SU-DHL-6 (cell line): ENCODE data around the gene SLC13A4.

Experiments
- H2AFZ ChIP-seq: fragments of 200-600 bp; sonication (generic); 2 replicates; pipeline ENCODE4 v1.6.1; 2014; ENCODE audit warnings: low read depth, mild to moderate bottlenecking, moderate library complexity, mixed read lengths, antibody characterized with exemption, low read length; ENCODE audit not compliant: severe bottlenecking
- H3F3A ChIP-seq: fragments of 200-600 bp; shearing (Covaris generic); 2 replicates; pipeline ENCODE4 v1.6.0; 2016; ENCODE audit warnings: antibody characterized with exemption, mild to moderate bottlenecking; ENCODE audit not compliant: insufficient read depth
- H3K27ac ChIP-seq: fragments of 200-600 bp; sonication (generic); 2 replicates; pipeline ENCODE4 v1.5.1; 2016; ENCODE audit warnings: low read depth, mild to moderate bottlenecking, low read length, moderate library complexity, mixed read lengths
- H3K27me3 ChIP-seq: fragments of 200-600 bp; sonication (generic), shearing (Covaris generic); 2 replicates; pipeline ENCODE4 v1.6.0; 2014; ENCODE audit warnings: mild to moderate bottlenecking, low read length
- H3K36me3 ChIP-seq: fragments of 200-600 bp; sonication (generic); 2 replicates; pipeline ENCODE4 v1.6.1; 2014; ENCODE audit warnings: mild to moderate bottlenecking, low read length, mixed read lengths
- H3K4me2 ChIP-seq: fragments of 300-600, 200-600 bp; shearing (Covaris generic), sonication (generic); 2 replicates; pipeline ENCODE4 v1.6.0; 2014; ENCODE audit warnings: low read length, low read depth, mild to moderate bottlenecking; ENCODE audit not compliant: poor library complexity, severe bottlenecking
- H3K4me3 ChIP-seq: fragments of 200-600 bp; sonication (generic); 2 replicates; pipeline ENCODE4 v1.5.1; 2014; ENCODE audit warnings: antibody characterized with exemption, low read length, mild to moderate bottlenecking, mixed read lengths; ENCODE audit not compliant: insufficient read depth, poor library complexity, severe bottlenecking
- H3K79me2 ChIP-seq: fragments of 200-600 bp; sonication (generic); 2 replicates; pipeline ENCODE4 v1.6.1; 2014; ENCODE audit warnings: mild to moderate bottlenecking, low read length, moderate library complexity; ENCODE audit not compliant: insufficient read depth
- H3K9ac ChIP-seq: fragments of 200-600 bp; sonication (generic); 2 replicates; pipeline ENCODE4 v1.7.0; 2014; ENCODE audit warnings: mild to moderate bottlenecking, low read length
- H3K9me2 ChIP-seq: fragments of 200-600 bp; sonication (generic); replicated peaks from 2 replicates; pipeline ENCODE4 v1.6.1; 2014; ENCODE audit warnings: low read length; ENCODE audit not compliant: insufficient read depth
- H3K9me3 ChIP-seq: fragments of 200-600 bp; sonication (generic); 2 replicates; pipeline ENCODE4 v1.6.1; 2014; ENCODE audit warnings: low read length, mixed read lengths; ENCODE audit not compliant: insufficient read depth
- H4K20me1 ChIP-seq: fragments of 200-600 bp; sonication (generic); 2 replicates; pipeline ENCODE4 v1.6.1; 2014; ENCODE audit warnings: low read depth, mild to moderate bottlenecking, antibody characterized with exemption, low read length, moderate library complexity, mixed read lengths
- EZH2phosphoT487 ChIP-seq: fragments of 200-600 bp; sonication (generic), shearing (Covaris generic); conservative IDR thresholded peaks from 2 replicates; pipeline ENCODE4 v1.6.1; 2018; ENCODE audit warnings: mild to moderate bottlenecking, antibody characterized with exemption, low read length, moderate library complexity, mixed read lengths
- TF ChIP-seq, protein P1 (sequence below): fragments of 200-600 bp; sonication (generic); IDR thresholded peaks from one replicate; pipeline ENCODE4 v1.5.1; 2017; ENCODE audit warnings: antibody characterized with exemption, mild to moderate bottlenecking, low read length, moderate library complexity; ENCODE audit not compliant: insufficient read depth, poor library complexity, severe bottlenecking

SLC13A4 gene

DNA sequence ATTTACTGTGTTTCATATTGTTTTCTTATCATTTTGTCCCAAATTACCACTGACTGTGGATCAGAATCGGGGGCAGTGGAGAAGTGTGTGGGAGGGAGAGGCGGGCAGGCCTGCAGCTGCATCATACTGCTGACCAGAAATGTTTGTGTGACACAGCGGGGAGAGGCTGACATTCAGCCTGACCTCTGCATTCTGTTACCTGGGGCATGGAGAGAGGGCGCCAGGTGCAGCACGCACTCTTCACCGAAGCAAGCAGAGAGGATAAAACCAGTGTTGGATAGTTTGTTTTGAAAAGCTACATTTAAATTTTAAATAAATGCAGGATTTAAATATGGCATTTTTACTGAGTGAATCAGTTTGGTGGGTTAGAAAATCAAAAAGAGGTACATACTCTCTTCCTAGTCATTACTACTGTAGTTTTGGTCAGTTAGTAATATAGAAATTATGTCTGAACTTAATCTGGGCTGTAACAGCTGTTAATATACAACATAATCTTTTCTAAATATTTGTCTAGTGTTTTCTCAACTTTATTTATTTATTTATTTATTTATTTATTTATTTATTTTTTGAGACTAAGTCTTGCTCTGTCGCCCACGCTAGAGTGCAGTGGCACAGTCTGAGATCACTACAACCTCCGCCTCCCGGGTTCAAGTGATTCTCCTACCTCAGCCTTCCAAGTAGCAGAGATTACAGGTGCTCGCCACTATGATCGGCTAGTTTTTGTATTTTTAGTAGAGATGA is 74.5 kb downstream of the SLC13A4 start:
- Histone ChIP-seq H3K27ac (no peak overlapping the region), H3K9me2 (no peaks in the 10 kb centered on the region), H4K20me1 (no peaks in the 10 kb centered on the region), H3K4me2 (no peak overlapping the region), H3K9ac (no peak overlapping the region), H2AFZ (no peak overlapping the region), H3K36me3 (peaks cover 9% of the 10 kb centered on the region; the same call in 1 of the 2 replicates), H3K9me3 (no peaks in the 10 kb centered on the region), H3K27me3 (no peaks in the 10 kb centered on the region), H3K79me2 (no peaks in the 10 kb centered on the region), H3F3A (peaks cover 3% of the 10 kb centered on the region; the same call in 1 of the 2 replicates), H3K4me3 (no peak overlapping the region)
- TF ChIP-seq, protein P1, sequence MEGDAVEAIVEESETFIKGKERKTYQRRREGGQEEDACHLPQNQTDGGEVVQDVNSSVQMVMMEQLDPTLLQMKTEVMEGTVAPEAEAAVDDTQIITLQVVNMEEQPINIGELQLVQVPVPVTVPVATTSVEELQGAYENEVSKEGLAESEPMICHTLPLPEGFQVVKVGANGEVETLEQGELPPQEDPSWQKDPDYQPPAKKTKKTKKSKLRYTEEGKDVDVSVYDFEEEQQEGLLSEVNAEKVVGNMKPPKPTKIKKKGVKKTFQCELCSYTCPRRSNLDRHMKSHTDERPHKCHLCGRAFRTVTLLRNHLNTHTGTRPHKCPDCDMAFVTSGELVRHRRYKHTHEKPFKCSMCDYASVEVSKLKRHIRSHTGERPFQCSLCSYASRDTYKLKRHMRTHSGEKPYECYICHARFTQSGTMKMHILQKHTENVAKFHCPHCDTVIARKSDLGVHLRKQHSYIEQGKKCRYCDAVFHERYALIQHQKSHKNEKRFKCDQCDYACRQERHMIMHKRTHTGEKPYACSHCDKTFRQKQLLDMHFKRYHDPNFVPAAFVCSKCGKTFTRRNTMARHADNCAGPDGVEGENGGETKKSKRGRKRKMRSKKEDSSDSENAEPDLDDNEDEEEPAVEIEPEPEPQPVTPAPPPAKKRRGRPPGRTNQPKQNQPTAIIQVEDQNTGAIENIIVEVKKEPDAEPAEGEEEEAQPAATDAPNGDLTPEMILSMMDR: no peak
- no peak for TF ChIP-seq EZH2phosphoT487

DNA sequence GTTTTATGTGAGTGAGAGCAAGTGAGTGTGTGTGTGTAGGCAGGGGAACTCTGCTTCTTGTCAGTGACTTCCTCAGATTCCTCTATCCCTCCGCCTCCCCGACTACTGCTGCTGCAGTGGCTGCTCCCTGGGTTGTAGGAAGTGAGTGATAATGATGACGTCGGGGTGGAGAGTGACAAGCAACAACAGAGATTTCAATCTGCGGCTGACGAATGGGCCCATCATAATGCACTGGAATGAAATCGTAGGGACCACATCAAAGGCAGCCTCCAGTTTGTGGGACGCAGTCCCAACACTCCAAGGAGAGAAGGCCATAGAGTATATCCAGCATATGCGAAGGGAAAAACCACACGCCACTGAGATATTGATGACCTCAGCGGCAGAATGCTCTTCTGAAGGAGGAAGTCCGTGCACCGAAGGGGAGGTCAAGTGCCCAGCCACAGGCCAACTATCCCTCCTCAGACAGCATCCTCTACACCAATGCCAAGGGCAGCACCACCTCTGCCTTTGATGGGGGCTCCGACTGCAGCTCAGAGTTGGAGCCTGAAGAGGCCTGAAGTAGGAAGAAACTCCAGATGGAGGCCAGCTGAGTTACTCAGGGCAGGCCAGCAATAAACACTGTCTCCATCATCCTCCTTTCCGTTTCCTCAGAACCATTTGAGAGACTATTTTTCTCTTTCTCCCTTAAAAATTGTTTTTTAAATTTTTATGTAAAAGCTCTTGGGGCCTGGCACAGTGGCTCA is 77.0 kb downstream of the SLC13A4 start:
- Histone ChIP-seq H3K4me2 (no peak overlapping the region), H3K9me2 (no peaks in the 10 kb centered on the region), H3K27me3 (no peaks in the 10 kb centered on the region), H3F3A (peaks cover 3% of the 10 kb centered on the region; the same call in 1 of the 2 replicates), H3K9ac (no peak overlapping the region), H3K27ac (no peak overlapping the region), H2AFZ (no peak overlapping the region), H3K9me3 (no peaks in the 10 kb centered on the region), H3K4me3 (no peak overlapping the region), H4K20me1 (no peaks in the 10 kb centered on the region), H3K79me2 (no peaks in the 10 kb centered on the region), H3K36me3 (peaks cover 22% of the 10 kb centered on the region; the same call in 1 of the 2 replicates)
- no peak for TF ChIP-seq EZH2phosphoT487
- TF ChIP-seq, protein P1: no peak

DNA sequence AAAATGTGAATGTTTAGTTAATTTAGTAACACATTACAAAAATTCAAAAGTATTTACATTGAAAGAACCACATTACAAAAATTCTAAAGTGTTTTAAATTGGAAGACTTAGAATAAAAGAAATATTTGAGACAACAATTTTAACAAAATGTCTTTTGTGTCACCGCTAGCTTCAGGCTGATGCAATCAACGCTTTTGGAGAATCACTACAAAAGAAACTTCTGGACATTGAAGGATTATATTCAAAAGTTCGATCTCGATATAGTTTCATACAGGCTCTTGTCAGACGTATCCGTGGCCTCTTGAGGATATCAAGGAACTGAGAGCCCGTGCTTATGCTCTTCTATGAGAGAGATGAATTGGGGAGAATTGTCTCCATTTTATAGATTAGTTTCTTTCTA is 79.8 kb downstream of the SLC13A4 start:
- no peak overlapping the region for H2AFZ ChIP-seq
- no peak for TF ChIP-seq EZH2phosphoT487
- TF ChIP-seq, protein P1: no peak
- no peaks in the 10 kb centered on the region for H3K27me3 ChIP-seq
- H3K36me3 ChIP-seq: peaks cover 28% of the 10 kb centered on the region; the same call in 1 of the 2 replicates
- no peak overlapping the region for H3K27ac ChIP-seq
- H3K79me2 ChIP-seq: no peaks in the 10 kb centered on the region
- H3K4me3 ChIP-seq: no peak overlapping the region
- no peak overlapping the region for H3K4me2 ChIP-seq
- no peaks in the 10 kb centered on the region for H3K9me3 ChIP-seq
- no peaks in the 10 kb centered on the region for H3K9me2 ChIP-seq
- no peak overlapping the region for H3K9ac ChIP-seq
- H4K20me1 ChIP-seq: no peaks in the 10 kb centered on the region
- peaks cover 13% of the 10 kb centered on the region; the same call in 1 of the 2 replicates for H3F3A ChIP-seq
